HG03135 (cell line): Measurements from ENCODE around the gene ZBTB39.
"Not testable (repeated sequence)": the region's sequence is repeated elsewhere in the genome, so short reads cannot be mapped to it uniquely, and the experiment has no call there.

Source experiments
- ATAC-seq: cut with Tn5 transposase; IDR thresholded peaks from one replicate; pipeline ENCODE4 v1.9.1; 2021; ENCODE audit warnings: mild to moderate bottlenecking, moderate library complexity; ENCODE audit not compliant: unreplicated experiment

Gene ZBTB39

DNA sequence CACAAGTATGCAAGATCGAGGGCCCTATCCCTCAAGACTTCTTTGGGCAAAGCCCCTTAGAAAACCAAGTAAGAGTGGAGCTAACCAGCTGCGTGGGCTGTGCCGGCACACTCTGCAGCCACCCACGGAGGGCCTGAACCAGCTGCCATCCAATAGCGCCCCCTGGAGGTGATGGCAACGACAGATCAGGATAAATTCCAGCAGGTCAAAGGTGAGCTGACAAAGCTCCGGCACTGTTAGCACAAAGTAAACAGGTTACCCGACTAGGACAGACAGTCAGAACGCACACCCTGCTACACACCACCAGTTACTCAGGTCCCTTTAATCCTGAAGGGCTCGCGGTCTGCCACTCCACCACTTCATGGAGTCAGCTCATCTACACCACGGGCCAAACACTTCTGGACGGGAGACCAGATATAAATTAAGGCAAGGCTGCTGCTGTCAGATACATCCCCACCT is 4.9 kb downstream of the ZBTB39 start:
- ATAC-seq: no peak

GRCh38 chr12:57000393-57000792 is 6.0 kb downstream of the ZBTB39 start:
- no peak for ATAC-seq

DNA sequence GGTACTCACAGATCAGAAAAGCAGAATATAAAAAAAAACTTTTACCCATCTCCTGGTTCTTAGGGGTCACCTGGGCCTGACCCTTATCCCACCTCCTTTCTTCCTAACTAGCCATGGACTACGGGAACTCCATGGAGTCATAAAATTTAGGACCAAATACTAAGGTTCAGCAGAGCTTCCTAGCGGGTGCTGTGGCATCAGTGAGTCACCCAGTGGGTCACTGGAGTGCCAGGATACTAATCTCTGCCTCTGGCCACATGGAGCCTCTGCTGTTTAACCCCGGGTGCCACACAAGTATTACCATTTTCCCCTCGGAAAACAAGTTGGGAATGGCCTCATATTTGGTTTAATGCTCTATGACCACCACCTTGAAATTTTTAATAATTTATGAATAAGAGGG is 6.9 kb downstream of the ZBTB39 start:
- ATAC-seq: no peak

DNA sequence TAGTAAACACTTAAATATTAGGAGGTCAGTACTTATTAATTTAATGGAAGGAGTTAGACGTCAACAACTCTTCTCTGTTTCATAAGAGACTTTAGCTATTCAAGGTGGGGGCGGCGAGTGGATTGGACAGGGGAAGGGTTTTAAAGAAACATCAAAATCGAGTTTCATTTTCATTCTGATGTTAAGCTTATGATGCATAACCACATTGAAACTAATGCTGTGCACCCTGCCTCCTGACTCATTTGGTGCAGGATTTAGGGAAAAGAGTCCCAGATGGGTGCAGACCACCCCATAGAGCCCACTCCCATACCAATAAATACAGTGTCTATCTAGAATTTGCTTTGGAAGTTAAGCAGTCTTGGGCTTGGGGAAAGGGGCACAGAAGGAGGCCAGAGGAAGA is 7.4 kb downstream of the ZBTB39 start:
- peak; percentile 52 for ATAC-seq

DNA sequence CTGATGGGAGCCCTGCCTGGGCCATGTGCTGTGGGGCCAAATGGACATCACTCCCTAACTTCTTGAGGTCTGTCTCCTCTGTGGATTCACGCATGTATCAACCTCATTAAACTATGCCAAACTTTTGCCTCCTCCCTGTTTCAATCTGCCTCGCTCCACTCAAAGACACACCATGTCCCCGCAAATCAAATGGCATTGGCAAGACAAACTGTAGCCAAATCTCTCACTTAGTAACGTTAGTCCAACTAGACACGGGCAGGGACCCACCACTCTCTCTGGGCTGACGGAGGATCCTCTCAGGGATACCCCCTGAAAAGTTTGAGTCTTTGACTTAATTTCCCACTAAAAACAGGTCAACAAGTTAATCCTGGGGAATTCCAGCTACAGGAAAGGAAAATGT is 8.0 kb downstream of the ZBTB39 start:
- ATAC-seq: no peak

DNA sequence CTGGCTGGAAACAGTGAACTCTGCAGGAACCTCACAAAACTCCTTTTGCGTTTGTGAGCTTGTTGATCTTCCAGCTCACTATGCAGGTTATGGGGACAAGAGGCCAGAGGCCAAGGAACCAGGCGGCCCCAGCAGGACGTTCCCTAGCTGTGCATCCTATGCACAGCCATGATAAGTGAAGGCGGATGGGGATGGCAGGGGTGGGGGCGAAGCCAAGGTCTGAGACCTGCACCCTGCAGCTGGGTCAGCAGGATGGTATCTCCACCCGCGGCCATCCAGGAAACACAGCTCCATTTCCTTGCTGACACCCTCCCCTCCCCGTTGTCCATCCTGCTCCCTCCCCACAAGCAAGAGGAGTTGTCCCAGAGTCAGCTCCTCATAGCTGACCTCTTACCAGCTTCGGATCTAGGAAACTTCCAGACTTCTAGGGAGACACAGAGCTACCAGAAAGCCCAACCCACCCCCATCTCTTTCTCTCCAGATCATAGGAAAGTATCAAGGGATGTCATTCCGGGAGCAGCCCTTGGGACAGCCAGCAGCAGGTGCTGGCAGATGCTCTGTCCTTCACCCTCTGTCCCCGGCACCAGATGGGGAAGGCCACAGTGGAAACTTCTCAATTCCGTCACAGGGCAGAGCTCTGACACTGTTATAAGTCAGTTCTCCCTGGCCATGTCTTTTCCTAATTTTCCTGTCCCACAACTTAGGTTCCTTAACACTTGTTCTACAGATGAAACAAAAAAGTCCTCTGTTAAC is 9.4 kb downstream of the ZBTB39 start:
- no peak for ATAC-seq

DNA sequence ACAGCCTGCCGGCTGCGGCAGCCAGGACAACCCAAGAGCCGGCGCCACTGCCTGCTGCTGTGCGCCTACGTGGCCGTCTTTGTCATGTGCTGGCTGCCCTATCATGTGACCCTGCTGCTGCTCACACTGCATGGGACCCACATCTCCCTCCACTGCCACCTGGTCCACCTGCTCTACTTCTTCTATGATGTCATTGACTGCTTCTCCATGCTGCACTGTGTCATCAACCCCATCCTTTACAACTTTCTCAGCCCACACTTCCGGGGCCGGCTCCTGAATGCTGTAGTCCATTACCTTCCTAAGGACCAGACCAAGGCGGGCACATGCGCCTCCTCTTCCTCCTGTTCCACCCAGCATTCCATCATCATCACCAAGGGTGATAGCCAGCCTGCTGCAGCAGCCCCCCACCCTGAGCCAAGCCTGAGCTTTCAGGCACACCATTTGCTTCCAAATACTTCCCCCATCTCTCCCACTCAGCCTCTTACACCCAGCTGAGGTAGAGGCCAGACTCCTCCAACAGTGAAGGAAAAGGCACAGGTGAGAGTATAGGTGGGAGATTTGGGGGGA is 10.3 kb downstream of the ZBTB39 start:
- ATAC-seq: no peak

- ATAC-seq: no peak
These were observed 11.0 kb downstream of the ZBTB39 start for GRCh38 chr12:56995201-56995929.

GRCh38 chr12:56994231-56994746 is 12.1 kb downstream of the ZBTB39 start:
- ATAC-seq: no peak

DNA sequence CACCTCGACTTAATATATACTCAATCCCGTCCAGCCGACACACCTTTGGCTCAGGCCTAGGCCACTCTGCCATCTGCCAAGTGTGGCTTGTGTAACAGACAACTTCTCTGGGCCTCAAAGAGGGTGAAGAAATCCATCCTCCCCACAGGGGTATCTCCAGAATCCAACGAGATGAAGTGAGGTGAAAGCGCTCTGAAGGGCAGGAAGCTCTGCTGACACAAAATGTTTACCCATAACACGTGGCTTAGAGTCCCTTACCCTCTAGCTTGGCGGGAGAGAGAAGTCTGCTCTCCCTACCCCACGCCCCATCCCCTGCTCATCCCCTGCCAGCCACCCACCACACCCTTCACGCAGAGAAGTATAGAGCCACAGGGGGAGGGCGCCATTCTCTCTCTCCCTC is 13.0 kb downstream of the ZBTB39 start:
- no peak for ATAC-seq

DNA sequence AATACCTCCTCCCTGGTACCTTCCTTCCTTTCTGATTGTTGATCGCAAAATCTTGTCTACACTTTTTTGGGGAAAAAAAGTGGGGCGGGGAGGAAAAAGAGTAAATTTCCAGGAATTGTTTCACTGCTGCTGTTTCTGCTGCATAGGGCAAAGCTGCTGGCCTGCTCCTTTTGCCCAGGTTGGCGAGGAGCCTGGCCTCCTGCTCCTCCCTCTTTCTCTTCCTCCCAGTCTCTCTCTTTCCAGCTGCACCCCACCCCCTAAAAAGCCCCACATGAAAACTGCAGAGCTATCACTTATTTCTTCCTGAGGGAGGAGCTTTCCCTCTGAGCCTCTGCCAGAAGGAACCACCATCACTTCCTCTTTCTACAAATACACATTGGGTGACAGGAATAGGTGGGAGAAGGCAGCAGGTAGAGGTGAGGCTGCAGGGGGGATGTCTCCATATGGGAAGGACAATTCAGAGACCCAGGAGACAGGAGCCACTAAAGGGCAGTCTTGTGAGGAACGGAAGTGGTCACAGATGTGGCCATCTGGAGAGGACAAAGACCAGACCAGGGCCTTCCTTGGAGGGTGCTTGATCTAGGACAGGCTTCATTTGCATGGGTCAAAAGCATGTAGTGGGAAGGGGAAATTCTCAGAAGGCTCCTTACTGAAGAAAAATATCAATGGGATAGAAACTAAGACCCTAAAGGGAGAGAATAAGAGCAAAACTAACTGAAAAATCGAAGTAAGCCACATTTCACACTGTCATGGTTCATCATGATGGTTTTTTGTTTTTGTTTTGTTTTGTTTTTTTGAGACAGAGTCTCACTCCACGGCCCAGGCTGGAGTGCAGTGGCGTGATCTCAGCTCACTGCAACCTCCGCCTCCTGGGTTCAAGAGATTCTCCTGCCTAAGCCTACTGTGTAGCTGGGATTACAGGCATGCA is 14.8 kb downstream of the ZBTB39 start:
- ATAC-seq: no peak

GRCh38 chr12:56990648-56991318 is 15.6 kb downstream of the ZBTB39 start:
- no peak for ATAC-seq

GRCh38 chr12:56989861-56990610 is 16.3 kb downstream of the ZBTB39 start:
- ATAC-seq: no peak

GRCh38 chr12:56988207-56988739 is 18.1 kb downstream of the ZBTB39 start:
- ATAC-seq: no peak

DNA sequence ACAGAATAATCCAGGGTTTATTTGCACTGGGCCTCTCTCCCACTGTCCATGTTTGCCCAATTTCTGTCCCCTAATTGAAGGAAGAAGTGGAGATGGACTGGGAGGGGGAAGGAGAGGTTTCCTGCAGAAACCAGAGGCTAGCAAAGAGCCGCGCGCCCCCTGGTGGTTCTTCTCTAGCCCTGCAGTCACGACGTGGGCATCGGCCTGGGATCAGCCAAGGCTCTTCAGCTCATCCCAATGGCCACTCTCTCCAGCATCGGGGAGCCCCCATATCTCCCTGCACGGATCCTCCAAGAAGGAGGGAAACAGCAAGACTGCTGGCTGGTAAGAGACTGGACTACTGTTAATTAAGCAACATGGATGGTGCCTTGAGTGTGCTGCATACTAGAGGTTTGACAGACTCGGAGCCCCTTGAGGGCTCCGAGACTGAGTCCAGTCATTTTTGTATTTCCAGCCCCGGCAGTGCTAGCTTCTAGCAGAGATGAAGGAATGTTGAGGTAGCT is 18.7 kb downstream of the ZBTB39 start:
- ATAC-seq: no peak

GRCh38 chr12:56987011-56987410 is 19.3 kb downstream of the ZBTB39 start:
- ATAC-seq: no peak

DNA sequence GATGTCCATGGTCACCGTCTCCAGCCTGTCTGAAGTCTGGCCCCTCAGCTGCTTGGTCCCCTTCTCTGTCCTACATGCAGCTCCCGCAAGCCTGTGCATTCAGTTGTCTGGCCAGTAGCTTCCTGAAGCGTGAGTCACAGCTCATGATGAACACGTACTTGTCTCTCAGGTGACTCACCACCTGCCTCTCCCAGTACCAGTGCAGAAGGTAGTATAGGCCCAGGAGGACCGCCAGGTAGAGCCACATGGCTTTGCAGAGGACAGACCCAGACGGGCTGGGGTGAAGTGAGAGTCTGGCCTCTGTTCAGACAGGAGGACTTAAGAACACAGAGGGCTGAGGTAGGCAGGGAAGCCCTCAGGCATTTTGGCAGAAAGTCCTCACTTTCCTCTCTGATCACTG is 20.6 kb downstream of the ZBTB39 start:
- not testable (repeated sequence) for ATAC-seq

GRCh38 chr12:56983386-56983785 is 23.0 kb downstream of the ZBTB39 start:
- no peak for ATAC-seq
